RWPE1 (cell line): ENCODE measurements around the gene INPP5A.

ENCODE experiments used
- CTCF ChIA-PET: fragments of 350-600 bp; sonication (Branson Sonifier 250); formaldehyde crosslinking; extraction: SDS; loops from one replicate; lab custom pipeline; 2021; lab: Yijun Ruan, JAX
- POLR2A ChIA-PET: fragments of 400-600 bp; formaldehyde crosslinking; extraction: SDS; loops from one replicate; lab custom pipeline; 2020; ENCODE audit warnings: antibody characterized with exemption; ENCODE audit not compliant: low non-redundant PET; lab: Yijun Ruan, JAX
- DNase-seq: peaks from one replicate; pipeline ENCODE4 v3.0.0; 2012; ENCODE audit warnings: low spot score
- H3K27ac ChIP-seq: fragments of 450-650 bp; 2 replicates; pipeline ENCODE4 v1.5.1; 2017
- CTCF ChIP-seq: fragments of 450-650 bp; conservative IDR thresholded peaks from 2 replicates; pipeline ENCODE4 v1.5.1; 2017; ENCODE audit warnings: low read depth, mild to moderate bottlenecking

INPP5A gene

GRCh38 chr10:132591166-132591971, 53.8 kb downstream of the INPP5A start:
- CTCF ChIA-PET: interaction anchor here (0.7 kb wide), 1 partner anchor 27 kb away, joined by 3 read pairs; no protein-coding TSS in a partner anchor

DNA sequence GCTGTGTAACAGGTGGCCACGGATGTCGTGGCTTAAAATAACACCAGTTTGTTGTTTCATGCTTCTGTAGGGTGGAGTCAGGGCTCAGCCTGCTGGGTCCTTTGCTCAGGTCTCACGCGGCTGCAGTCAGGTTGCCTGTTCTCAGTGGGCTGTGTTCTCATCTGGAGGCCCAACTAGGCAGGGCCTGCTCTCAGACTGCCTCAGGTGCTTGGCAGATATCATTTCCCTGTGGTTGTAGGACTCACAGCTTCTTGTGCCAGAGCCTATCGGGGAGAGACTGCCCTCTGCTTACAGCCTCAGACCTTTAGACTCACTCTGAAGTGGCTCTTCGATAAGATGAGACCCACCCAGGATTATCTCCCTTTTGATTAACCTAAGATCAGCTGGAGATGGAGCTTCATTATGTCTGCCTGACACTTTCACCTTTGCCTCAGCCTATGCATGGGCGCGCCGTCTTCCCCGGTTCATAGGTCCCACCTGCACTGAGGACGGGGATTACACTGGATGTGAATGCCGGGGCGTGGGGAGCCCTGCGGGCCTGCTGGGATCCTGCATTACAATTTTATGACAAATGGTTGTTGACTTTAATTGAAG, 55.3 kb downstream of the INPP5A start:
- DNase-seq: no peak
- H3K27ac ChIP-seq: no peak overlapping the region
- CTCF ChIA-PET: no interaction called here
- no peak for TF ChIP-seq CTCF
- POLR2A ChIA-PET: no interaction called here

More at GRCh38 chr10:132591166-132591971, 53.8 kb downstream of the INPP5A start:
- POLR2A ChIA-PET: no interaction called here
- DNase-seq: peak; percentile 77
- H3K27ac ChIP-seq: peak overlapping the region; percentile 68
- no peak for TF ChIP-seq CTCF

DNA sequence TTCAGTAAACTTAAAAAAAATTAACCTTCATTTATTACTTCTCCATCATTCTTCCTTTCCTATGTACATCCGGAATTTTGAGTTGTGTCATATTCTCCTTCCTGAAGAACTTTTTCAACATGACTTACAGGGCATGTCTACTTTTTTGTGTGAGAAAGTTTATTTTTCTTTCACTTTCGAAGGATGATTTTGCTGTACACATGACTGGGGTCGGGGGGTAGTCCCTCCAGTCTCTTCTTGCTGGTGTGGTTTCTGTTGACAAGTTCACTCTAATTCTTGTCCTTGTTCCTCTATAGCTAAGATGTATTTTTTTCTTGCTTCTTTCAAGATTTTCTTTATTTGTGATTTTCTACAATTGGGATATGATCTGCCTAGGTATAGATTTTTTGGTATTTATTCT, 55.8 kb downstream of the INPP5A start:
- DNase-seq: no peak
- ChIA-PET CTCF (no interaction called here), POLR2A (no interaction called here)
- H3K27ac ChIP-seq: no peak overlapping the region
- no peak for TF ChIP-seq CTCF

- no peak for DNase-seq
- no peak for TF ChIP-seq CTCF
- ChIA-PET POLR2A (no interaction called here), CTCF (no interaction called here)
- H3K27ac ChIP-seq: no peak overlapping the region
Measured at GRCh38 chr10:132593900-132594876, 56.6 kb downstream of the INPP5A start.

DNA sequence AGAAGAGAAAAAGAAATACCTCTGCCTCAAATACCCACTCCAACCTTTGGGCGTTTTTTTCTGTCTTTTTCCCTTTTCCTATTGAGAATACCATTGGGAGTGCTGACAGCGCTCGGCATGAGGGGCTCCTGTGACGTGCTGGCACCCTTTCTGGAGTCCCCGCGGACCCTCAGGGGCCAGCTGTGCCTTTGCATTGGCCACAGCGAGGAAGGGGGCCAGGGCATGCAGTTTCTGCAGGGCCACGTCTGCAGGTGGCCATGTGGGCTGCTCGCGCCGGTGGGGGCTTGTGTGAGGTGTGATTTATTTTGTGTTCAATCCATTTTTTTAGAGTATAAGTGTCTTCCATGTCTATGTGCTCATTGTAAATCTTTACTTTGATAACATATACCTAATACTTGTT, 57.4 kb downstream of the INPP5A start:
- TF ChIP-seq CTCF: no peak
- no peak overlapping the region for H3K27ac ChIP-seq
- ChIA-PET POLR2A (no interaction called here), CTCF (interaction anchor here (0.6 kb wide), 1 partner anchor 119 kb away, joined by 3 read pairs; no protein-coding TSS in a partner anchor)
- DNase-seq: no peak

GRCh38 chr10:132595854-132596253, 58.3 kb downstream of the INPP5A start:
- TF ChIP-seq CTCF: no peak
- DNase-seq: no peak
- H3K27ac ChIP-seq: no peak overlapping the region
- POLR2A ChIA-PET: no interaction called here
- CTCF ChIA-PET: interaction anchor here (0.7 kb wide), 1 partner anchor 805 kb away, joined by 4 read pairs; no protein-coding TSS in a partner anchor
